Testis (tissue), 3 donors: ENCODE measurements around the gene ROM1. TPM values are rescaled to one million over a fixed set of nuclear protein-coding genes. Genes with fewer than 3 reads are reported as not detected.
A peak's percentile ranks its signal among the peaks of the same experiment; 100 is the strongest.

Source experiments
- DNase-seq: peaks from one replicate; pipeline ENCODE4 v3.0.0-alpha.2; 2019
- H3K27ac ChIP-seq, 2 donors: fragments of 200-600 bp; sonication (generic); one replicate each; pipeline ENCODE4 v1.5.1; 2019
- H3K27me3 ChIP-seq: fragments of 200-600 bp; sonication (generic); one replicate; pipeline ENCODE4 v1.5.1; 2019
- H3K36me3 ChIP-seq: fragments of 200-600 bp; sonication (generic); one replicate; pipeline ENCODE4 v1.5.1; 2017; ENCODE audit warnings: low read depth; ENCODE audit errors: missing control alignments
- H3K4me1 ChIP-seq: fragments of 200-600 bp; sonication (generic); one replicate; pipeline ENCODE4 v1.5.1; 2019
- H3K4me3 ChIP-seq, 2 donors: fragments of 200-600 bp; sonication (generic); one replicate each; pipeline ENCODE4 v1.5.1; 2017 to 2019
- H3K9me3 ChIP-seq: fragments of 200-600 bp; sonication (generic); one replicate; pipeline ENCODE4 v1.5.1; 2017
- CTCF ChIP-seq, 3 experiments: fragments of 450-650 bp in 2 of 3; fragments of 200-600 bp in 1 of 3; sonication (generic) in 1 of 3; IDR thresholded peaks; one replicate each; pipeline ENCODE4 v1.5.1; 2016 to 2019; ENCODE audit warnings: antibody characterized with exemption in 3 of 3, mild to moderate bottlenecking in 2 of 3, moderate library complexity in 1 of 3
- POLR2A ChIP-seq: fragments of 450-650 bp; IDR thresholded peaks from one replicate; pipeline ENCODE4 v1.6.1; 2017; ENCODE audit warnings: antibody characterized with exemption, mild to moderate bottlenecking, moderate library complexity
- WGBS, 2 donors: methylation state at CpG; one replicate each; pipeline ENCODE4 v1.1.5; 2018; 5-methylcytosine and 5-hydroxymethylcytosine counted together
- intact Hi-C: fragments of 100-400 bp; cut with DNase I; formaldehyde crosslinking; loops from one replicate; pipeline ENCODE4 v1.15.1; 2023; ENCODE audit warnings: low total_unique reads
- polyA plus RNA-seq: library from polyadenylated mRNA; stranded (reverse); fragments of 350-450 nt; fragmentation: Illumina TruSeq; extraction: RNeasy Lipid Tissue Mini Kit (QIAGEN cat#74804); gene quantifications from one replicate; pipeline ENCODE4 v1.2.3, GENCODE V29; 2014; ENCODE audit warnings: low read depth, low replicate concordance; ENCODE audit not compliant: insufficient read depth
- total RNA-seq, 2 donors: library from RNA; depleted of rRNA; stranded (reverse); fragments of >200 nt; gene quantifications; one replicate each; pipeline ENCODE4 v1.2.3, GENCODE V29; 2016

The ROM1 gene
- total and polyA plus RNA-seq, 3 donors from 2014 or later: 6.1 to 9.7 (median 9.0) TPM

- H3K4me3 ChIP-seq: peak overlapping the region; percentile 95 to 99
- intact Hi-C loops: no loop called here
- peak; percentile 23 for DNase-seq
- no peaks in the 10 kb centered on the region for H3K36me3 ChIP-seq
- TF ChIP-seq CTCF (IDR thresholded peaks at IDR 0.05) (no peak), POLR2A (no peak)
- H3K4me1 ChIP-seq: peaks cover 30% of the 10 kb centered on the region
- H3K9me3 ChIP-seq: no peaks in the 10 kb centered on the region
- no peaks in the 10 kb centered on the region for H3K27me3 ChIP-seq
- H3K27ac ChIP-seq: peak overlapping the region; percentile 96 to 98
- 23 to 38% methylated on average over 3 to 13 of the region's 13 CpGs for WGBS, 2 donors
Measured at GRCh38 chr11:62603072-62603408, 10.0 kb upstream of the ROM1 start.

GRCh38 chr11:62603776-62604299 is 9.2 kb upstream of the ROM1 start:
- H3K4me3 ChIP-seq: no peak overlapping the region
- WGBS, 2 donors: 92 to 96% methylated on average over 5 to 8 of the region's 8 CpGs
- intact Hi-C loops: no loop called here
- DNase-seq: no peak
- H3K36me3 ChIP-seq: no peaks in the 10 kb centered on the region
- H3K27ac ChIP-seq: peak overlapping the region in 1 of 2 donors; percentile 98
- TF ChIP-seq POLR2A (no peak), CTCF (IDR thresholded peaks at IDR 0.05) (no peak)
- H3K9me3 ChIP-seq: no peaks in the 10 kb centered on the region
- peaks cover 26% of the 10 kb centered on the region for H3K4me1 ChIP-seq
- H3K27me3 ChIP-seq: no peaks in the 10 kb centered on the region

GRCh38 chr11:62604460-62605120 is 8.5 kb upstream of the ROM1 start:
- peak; percentile 59 for DNase-seq
- intact Hi-C loops: no loop called here
- TF ChIP-seq CTCF (IDR thresholded peaks at IDR 0.05) (no peak), POLR2A (no peak)

GRCh38 chr11:62605467-62605866 is 7.6 kb upstream of the ROM1 start:
- Histone ChIP-seq H3K4me1 (peaks cover 17% of the 10 kb centered on the region), H3K36me3 (no peaks in the 10 kb centered on the region)

More at GRCh38 chr11:62604460-62605120, 8.5 kb upstream of the ROM1 start:
- Histone ChIP-seq H3K27ac (no peak overlapping the region), H3K4me3 (no peak overlapping the region), H3K27me3 (no peaks in the 10 kb centered on the region), H3K4me1 (peaks cover 20% of the 10 kb centered on the region), H3K9me3 (no peaks in the 10 kb centered on the region), H3K36me3 (no peaks in the 10 kb centered on the region)
- WGBS, 2 donors: 81 to 82% methylated on average over 13 of the region's 13 CpGs

More at GRCh38 chr11:62605467-62605866, 7.6 kb upstream of the ROM1 start:
- H3K9me3 ChIP-seq: no peaks in the 10 kb centered on the region
- TF ChIP-seq POLR2A: no peak
- no peak for TF ChIP-seq CTCF (IDR thresholded peaks at IDR 0.05)
- H3K27me3 ChIP-seq: no peaks in the 10 kb centered on the region
- intact Hi-C loops: no loop called here
- no peak for DNase-seq
- no peak overlapping the region for H3K27ac ChIP-seq
- 90 to 91% methylated on average over 4 to 6 of the region's 6 CpGs for WGBS, 2 donors
- no peak overlapping the region for H3K4me3 ChIP-seq
